Type B pancreatic cell (in vitro differentiated cells): ENCODE measurements around the gene DNAJB1. TPM values are rescaled to one million over a fixed set of nuclear protein-coding genes. Genes with fewer than 3 reads are reported as not detected.

Experiments
- DNase-seq: peaks from one replicate; pipeline ENCODE4 v3.0.0; 2021; ENCODE audit warnings: mixed read lengths; ENCODE audit not compliant: unreplicated experiment; ENCODE audit errors: extremely low spot score
- H3K27ac Mint-ChIP-seq: 2 replicates; pipeline ENCODE4 v1.8.0; 2021; ENCODE audit warnings: mild to moderate bottlenecking, mixed read lengths
- H3K27me3 Mint-ChIP-seq: 2 replicates; pipeline ENCODE4 v1.8.0; 2021; ENCODE audit warnings: mixed read lengths
- H3K36me3 Mint-ChIP-seq: 2 replicates; pipeline ENCODE4 v1.8.0; 2021; ENCODE audit warnings: mixed read lengths
- H3K4me1 Mint-ChIP-seq: one replicate; pipeline ENCODE4 v1.8.0; 2021; ENCODE audit warnings: mixed read lengths; ENCODE audit not compliant: unreplicated experiment
- H3K4me3 Mint-ChIP-seq: 2 replicates; pipeline ENCODE4 v1.8.0; 2021; ENCODE audit warnings: mild to moderate bottlenecking, mixed read lengths
- H3K9me3 Mint-ChIP-seq: 2 replicates; pipeline ENCODE4 v1.8.0; 2021; ENCODE audit warnings: mixed read lengths
- CTCF ChIP-seq: fragments of 200-600 bp; sonication (generic); conservative IDR thresholded peaks from 2 replicates; pipeline ENCODE4 v1.5.0; 2021; ENCODE audit warnings: antibody characterized with exemption, mild to moderate bottlenecking
- total RNA-seq: library from RNA; stranded (reverse); gene quantifications from 2 replicates; pipeline ENCODE4 v1.2.1, GENCODE V29; 2021; ENCODE audit warnings: low replicate concordance

DNAJB1 gene
- total RNA-seq, 1 donor from 2014 or later, result 142 TPM

DNA sequence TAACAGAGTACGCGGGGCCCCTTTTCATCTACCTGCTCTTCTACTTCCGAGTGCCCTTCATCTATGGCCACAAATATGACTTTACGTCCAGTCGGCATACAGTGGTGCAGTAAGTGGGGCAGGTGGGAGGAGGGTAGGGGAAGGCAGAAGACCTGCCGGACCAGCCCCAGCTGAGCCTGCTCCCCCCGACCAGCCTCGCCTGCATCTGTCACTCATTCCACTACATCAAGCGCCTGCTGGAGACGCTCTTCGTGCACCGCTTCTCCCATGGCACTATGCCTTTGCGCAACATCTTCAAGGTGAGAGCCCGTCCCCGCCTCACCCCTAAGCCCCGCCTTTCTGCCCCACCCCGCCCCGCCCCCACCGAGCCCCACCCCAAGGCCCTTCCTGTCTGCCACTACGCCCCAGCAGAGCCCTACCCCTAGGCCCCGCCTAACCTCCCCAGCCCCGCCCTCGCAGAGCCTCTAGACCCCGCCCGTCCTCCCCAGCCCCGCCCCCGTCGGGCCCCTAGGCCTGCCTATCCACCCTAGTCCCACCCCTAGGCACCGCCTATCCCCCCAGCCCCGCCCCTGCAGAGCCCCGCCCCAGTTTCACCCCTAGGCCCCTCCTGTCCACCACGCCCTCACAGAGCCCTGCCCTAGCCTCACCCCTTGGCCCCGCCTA, 45.9 kb upstream of the DNAJB1 start:
- no peak overlapping the region for H3K4me3 Mint-ChIP-seq
- no peak overlapping the region for H3K27ac Mint-ChIP-seq

GRCh38 chr19:14563590-14563926, 45.4 kb upstream of the DNAJB1 start:
- no peak overlapping the region for H3K27ac Mint-ChIP-seq
- peaks cover 10% of the 10 kb centered on the region for H3K4me1 Mint-ChIP-seq
- no peak overlapping the region for H3K4me3 Mint-ChIP-seq

More for the DNA sequence above, 45.9 kb upstream of the DNAJB1 start:
- peaks cover 7% of the 10 kb centered on the region for H3K36me3 Mint-ChIP-seq
- no peaks in the 10 kb centered on the region for H3K27me3 Mint-ChIP-seq
- no peaks in the 10 kb centered on the region for H3K9me3 Mint-ChIP-seq
- no peak for DNase-seq
- no peak for TF ChIP-seq CTCF
- H3K4me1 Mint-ChIP-seq, result peaks cover 10% of the 10 kb centered on the region

GRCh38 chr19:14562660-14563589, 44.7 kb upstream of the DNAJB1 start:
- Mint-ChIP-seq H3K4me1 (peaks cover 10% of the 10 kb centered on the region), H3K9me3 (no peaks in the 10 kb centered on the region), H3K4me3 (no peak overlapping the region), H3K27ac (no peak overlapping the region), H3K36me3 (peaks cover 3% of the 10 kb centered on the region), H3K27me3 (no peaks in the 10 kb centered on the region)
- no peak for TF ChIP-seq CTCF
- no peak for DNase-seq

More at GRCh38 chr19:14563590-14563926, 45.4 kb upstream of the DNAJB1 start:
- TF ChIP-seq CTCF, result no peak
- Mint-ChIP-seq H3K36me3 (peaks cover 6% of the 10 kb centered on the region), H3K27me3 (no peaks in the 10 kb centered on the region), H3K9me3 (no peaks in the 10 kb centered on the region)
- DNase-seq, result no peak

DNA sequence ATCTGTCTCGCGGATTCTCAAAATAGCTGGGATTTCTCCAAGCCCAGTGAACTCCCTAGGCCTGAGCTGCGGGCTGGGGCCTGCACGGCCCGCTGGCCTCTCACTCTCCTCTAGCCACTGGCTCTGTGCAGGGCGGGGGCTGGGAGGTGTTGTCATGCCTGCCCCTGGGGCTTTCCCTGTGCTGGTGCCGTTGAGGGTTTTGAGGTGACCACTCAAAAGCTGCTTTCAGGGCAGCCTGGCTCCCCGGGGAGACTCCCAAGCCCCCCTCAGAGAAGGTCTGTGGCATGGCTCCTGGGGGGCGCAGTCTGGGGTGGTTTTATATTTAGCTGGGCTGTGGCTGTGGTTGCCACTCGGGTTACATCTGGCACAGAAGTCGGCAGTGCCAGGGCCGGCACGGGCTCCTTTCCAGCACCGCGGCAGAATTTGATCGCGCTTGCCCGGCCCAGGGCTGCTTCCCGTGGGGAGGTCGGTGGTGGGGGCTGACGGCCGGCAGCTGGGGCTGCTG, 43.7 kb upstream of the DNAJB1 start:
- peaks cover 4% of the 10 kb centered on the region for H3K4me1 Mint-ChIP-seq
- no peaks in the 10 kb centered on the region for H3K27me3 Mint-ChIP-seq
- TF ChIP-seq CTCF, result no peak
- no peak overlapping the region for H3K4me3 Mint-ChIP-seq
- DNase-seq, result no peak
- H3K36me3 Mint-ChIP-seq, result peaks cover 3% of the 10 kb centered on the region
- no peak overlapping the region for H3K27ac Mint-ChIP-seq
- H3K9me3 Mint-ChIP-seq, result no peaks in the 10 kb centered on the region

DNA sequence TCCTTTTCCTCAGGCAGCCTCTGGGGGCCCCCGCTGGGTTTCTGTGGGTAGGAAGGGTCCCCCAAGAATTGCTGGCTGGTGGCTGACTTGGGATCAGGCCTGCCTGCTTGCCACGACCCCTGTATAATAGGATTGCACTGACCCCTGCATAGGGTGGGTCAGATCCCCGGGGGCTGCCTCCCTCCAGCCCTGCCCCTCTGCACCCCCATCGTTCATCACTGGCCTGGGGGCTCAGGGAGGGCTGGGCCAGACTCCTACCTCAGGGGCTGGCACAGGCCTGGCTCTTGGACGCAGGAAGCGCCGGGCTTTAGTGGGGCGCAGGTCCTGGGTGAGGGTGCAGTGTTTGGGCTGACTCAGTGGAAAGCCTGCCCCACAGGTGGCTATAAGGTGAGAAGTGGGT, 43.1 kb upstream of the DNAJB1 start:
- Mint-ChIP-seq H3K36me3 (peaks cover 3% of the 10 kb centered on the region), H3K27ac (no peak overlapping the region), H3K27me3 (no peaks in the 10 kb centered on the region), H3K4me1 (peaks cover 9% of the 10 kb centered on the region), H3K9me3 (no peaks in the 10 kb centered on the region), H3K4me3 (no peak overlapping the region)
- DNase-seq, result no peak
- no peak for TF ChIP-seq CTCF
